ENCODE data around the gene HDAC11. TPM values are rescaled to one million over a fixed set of nuclear protein-coding genes. Genes with fewer than 3 reads are reported as not detected.

The HDAC11 gene
- total and polyA plus RNA-seq, 10 of the 15 experiments (the other 5 are each of a cell fraction or from before 2014, with no cell fraction given), result 0.04 to 0.76 (median 0.22) TPM; not detected in 1

DNA sequence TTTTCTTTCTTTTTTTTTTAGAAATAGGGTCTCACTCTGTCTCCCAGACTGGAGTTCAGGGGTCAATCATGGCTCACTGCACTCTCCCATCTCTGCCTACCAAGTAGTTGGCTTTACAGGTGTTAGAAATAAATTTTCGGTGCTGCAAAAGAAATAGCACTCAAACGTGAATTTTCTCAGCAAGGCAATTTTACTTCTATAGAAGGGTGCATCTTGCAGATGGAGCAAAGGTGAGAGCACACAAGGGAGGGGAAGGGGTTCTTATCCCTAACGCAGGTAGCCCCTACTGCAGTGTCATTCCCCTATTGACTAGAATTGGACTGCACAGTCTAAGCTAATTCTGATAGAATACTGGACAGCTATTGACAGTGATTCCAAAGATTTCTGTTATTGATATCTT, 62.0 kb downstream of the HDAC11 start (continued):
- TF ChIP-seq, protein P1, sequence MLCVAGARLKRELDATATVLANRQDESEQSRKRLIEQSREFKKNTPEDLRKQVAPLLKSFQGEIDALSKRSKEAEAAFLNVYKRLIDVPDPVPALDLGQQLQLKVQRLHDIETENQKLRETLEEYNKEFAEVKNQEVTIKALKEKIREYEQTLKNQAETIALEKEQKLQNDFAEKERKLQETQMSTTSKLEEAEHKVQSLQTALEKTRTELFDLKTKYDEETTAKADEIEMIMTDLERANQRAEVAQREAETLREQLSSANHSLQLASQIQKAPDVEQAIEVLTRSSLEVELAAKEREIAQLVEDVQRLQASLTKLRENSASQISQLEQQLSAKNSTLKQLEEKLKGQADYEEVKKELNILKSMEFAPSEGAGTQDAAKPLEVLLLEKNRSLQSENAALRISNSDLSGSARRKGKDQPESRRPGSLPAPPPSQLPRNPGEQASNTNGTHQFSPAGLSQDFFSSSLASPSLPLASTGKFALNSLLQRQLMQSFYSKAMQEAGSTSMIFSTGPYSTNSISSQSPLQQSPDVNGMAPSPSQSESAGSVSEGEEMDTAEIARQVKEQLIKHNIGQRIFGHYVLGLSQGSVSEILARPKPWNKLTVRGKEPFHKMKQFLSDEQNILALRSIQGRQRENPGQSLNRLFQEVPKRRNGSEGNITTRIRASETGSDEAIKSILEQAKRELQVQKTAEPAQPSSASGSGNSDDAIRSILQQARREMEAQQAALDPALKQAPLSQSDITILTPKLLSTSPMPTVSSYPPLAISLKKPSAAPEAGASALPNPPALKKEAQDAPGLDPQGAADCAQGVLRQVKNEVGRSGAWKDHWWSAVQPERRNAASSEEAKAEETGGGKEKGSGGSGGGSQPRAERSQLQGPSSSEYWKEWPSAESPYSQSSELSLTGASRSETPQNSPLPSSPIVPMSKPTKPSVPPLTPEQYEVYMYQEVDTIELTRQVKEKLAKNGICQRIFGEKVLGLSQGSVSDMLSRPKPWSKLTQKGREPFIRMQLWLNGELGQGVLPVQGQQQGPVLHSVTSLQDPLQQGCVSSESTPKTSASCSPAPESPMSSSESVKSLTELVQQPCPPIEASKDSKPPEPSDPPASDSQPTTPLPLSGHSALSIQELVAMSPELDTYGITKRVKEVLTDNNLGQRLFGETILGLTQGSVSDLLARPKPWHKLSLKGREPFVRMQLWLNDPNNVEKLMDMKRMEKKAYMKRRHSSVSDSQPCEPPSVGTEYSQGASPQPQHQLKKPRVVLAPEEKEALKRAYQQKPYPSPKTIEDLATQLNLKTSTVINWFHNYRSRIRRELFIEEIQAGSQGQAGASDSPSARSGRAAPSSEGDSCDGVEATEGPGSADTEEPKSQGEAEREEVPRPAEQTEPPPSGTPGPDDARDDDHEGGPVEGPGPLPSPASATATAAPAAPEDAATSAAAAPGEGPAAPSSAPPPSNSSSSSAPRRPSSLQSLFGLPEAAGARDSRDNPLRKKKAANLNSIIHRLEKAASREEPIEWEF (IDR thresholded peaks at IDR 0.05; ENCODE audit: insufficient replicate concordance, low read depth, low read length), result no peak
- no peak for TF ChIP-seq GABPA (IDR thresholded peaks at IDR 0.05; ENCODE audit: low read depth)

DNA sequence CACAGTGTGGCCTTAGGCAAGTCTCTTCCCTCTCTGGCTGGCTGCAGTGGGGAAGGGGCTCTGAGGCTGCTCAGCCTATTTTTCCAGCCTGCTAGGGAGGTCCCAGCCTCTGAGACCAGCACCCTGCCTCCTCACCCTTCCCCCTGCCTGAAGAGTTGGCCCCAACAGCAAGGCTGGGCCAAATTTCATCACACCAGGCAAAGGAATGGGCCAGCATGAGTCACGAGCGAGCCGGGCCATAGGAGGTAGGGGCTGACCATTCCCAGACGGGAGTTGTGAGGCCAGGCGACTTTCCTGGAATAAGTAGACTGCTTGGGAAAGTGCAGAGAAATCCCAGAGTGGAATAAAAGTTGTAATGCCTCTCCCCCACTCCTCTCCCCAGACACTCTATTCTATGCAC, 63.1 kb downstream of the HDAC11 start:
- no peak for FAIRE-seq
- no peak overlapping the region for H3K4me2 ChIP-seq (ENCODE audit: control insufficient read depth, insufficient read depth)

More for the DNA sequence above, 63.1 kb downstream of the HDAC11 start:
- H3K4me3 ChIP-seq, result no peak overlapping the region
- H3K27ac ChIP-seq (ENCODE audit: control insufficient read depth, insufficient read depth), result no peak overlapping the region
- RAD21 ChIA-PET (ENCODE audit: unreplicated experiment), result no interaction called here
- no peak overlapping the region for H3K9ac ChIP-seq (ENCODE audit: control insufficient read depth, insufficient read depth, low read length)
- TF ChIP-seq ASH2L (IDR thresholded peaks at IDR 0.05; ENCODE audit: borderline replicate concordance, low read depth) (no peak), TARDBP (IDR thresholded peaks at IDR 0.05; ENCODE audit: borderline replicate concordance) (no peak), NFIC (IDR thresholded peaks at IDR 0.05; ENCODE audit: low read depth, low read length) (no peak), YY1 (IDR thresholded peaks at IDR 0.05; ENCODE audit: low read depth, low read length) (no peak), ZBED1 (IDR thresholded peaks at IDR 0.05; ENCODE audit: borderline replicate concordance) (no peak), CHD2 (IDR thresholded peaks at IDR 0.05; ENCODE audit: borderline replicate concordance, low read depth, low read length) (no peak), PML (IDR thresholded peaks at IDR 0.05; ENCODE audit: low read length) (no peak), SMC3 (IDR thresholded peaks at IDR 0.05; ENCODE audit: borderline replicate concordance, low read length) (no peak), ZNF622 (IDR thresholded peaks at IDR 0.05) (no peak), EP300 (IDR thresholded peaks at IDR 0.05; ENCODE audit: borderline replicate concordance in 1 of 2, control insufficient read depth in 1 of 2, low read depth in 2 of 2, low read length in 2 of 2) (no peak), FOXM1 (IDR thresholded peaks at IDR 0.05; ENCODE audit: low read depth, low read length) (no peak), FOXK2 (IDR thresholded peaks at IDR 0.05) (no peak), EGR1 (IDR thresholded peaks at IDR 0.05; ENCODE audit: borderline replicate concordance in 1 of 2, low read depth in 2 of 2, low read length in 2 of 2) (no peak), RELA (IDR thresholded peaks at IDR 0.05; ENCODE audit: borderline replicate concordance, partially characterized antibody) (no peak), BACH1 (IDR thresholded peaks at IDR 0.05; ENCODE audit: borderline replicate concordance) (no peak)
- TF ChIP-seq, protein P2, sequence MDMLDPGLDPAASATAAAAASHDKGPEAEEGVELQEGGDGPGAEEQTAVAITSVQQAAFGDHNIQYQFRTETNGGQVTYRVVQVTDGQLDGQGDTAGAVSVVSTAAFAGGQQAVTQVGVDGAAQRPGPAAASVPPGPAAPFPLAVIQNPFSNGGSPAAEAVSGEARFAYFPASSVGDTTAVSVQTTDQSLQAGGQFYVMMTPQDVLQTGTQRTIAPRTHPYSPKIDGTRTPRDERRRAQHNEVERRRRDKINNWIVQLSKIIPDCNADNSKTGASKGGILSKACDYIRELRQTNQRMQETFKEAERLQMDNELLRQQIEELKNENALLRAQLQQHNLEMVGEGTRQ (IDR thresholded peaks at IDR 0.05; ENCODE audit: borderline replicate concordance, low read depth, low read length), result no peak
- SMC1A ChIA-PET (ENCODE audit: uncharacterized antibody, unreplicated experiment), result no interaction called here
- no peaks in the 10 kb centered on the region for H3K4me1 ChIP-seq (ENCODE audit: control insufficient read depth, insufficient read depth, low read length)
- H2AFZ ChIP-seq (ENCODE audit: control insufficient read depth, low read depth, low read length), result no peak overlapping the region
- no peaks in the 10 kb centered on the region; the same call in 1 of the 2 replicates for H4K20me1 ChIP-seq (ENCODE audit: control insufficient read depth, insufficient read depth)
- in situ Hi-C loops (cut with MboI) (no loop called here), intact Hi-C loops (cut with micrococcal nuclease; ENCODE audit: unreplicated experiment) (no loop called here)
- WGBS (ENCODE audit: insufficient coverage, insufficient replicate concordance, low lambda C conversion rate, missing lambda C conversion rate), result no CpG with 5 or more reads among the region's 5 CpGs
- H3K79me2 ChIP-seq (ENCODE audit: control insufficient read depth, insufficient read depth, low read length), result no peaks in the 10 kb centered on the region
- no peak for DNase-seq (ENCODE audit: low read depth, low spot score)
- no TSS peak for BruUV-seq (replicated peaks)
- POLR2A ChIA-PET, result no interaction called here
- no peak for ATAC-seq
- no peaks in the 10 kb centered on the region; the same call in 1 of the 3 replicates for H3K9me3 ChIP-seq (replicated peaks; ENCODE audit: control insufficient read depth, insufficient read depth, low read length)
- CTCF ChIA-PET, result no interaction called here
- H3K27me3 ChIP-seq (replicated peaks in 1 of 2; ENCODE audit: control insufficient read depth in 2 of 2, insufficient read depth in 2 of 2, low read length in 1 of 2), result peaks cover 2 to 4% of the 10 kb centered on the region in 2 experiments; a peak in 3 of 4 replicates
- H3K36me3 ChIP-seq (ENCODE audit: control insufficient read depth in 2 of 2, insufficient read depth in 2 of 2, low read length in 1 of 2), result no peaks in the 10 kb centered on the region
